Kidney epithelial cell (primary cell): ENCODE results near the gene PLEKHG3. TPM values are rescaled to one million over a fixed set of nuclear protein-coding genes. Genes with fewer than 3 reads are reported as not detected.

ENCODE experiments used
- DNase-seq: peaks from one replicate; pipeline ENCODE4 v3.0.0-alpha.2; 2010; ENCODE audit warnings: low read depth
- H3K27me3 ChIP-seq: 2 replicates; pipeline ENCODE4 v1.6.0; 2011; ENCODE audit warnings: low read length; ENCODE audit not compliant: control insufficient read depth, insufficient read depth
- H3K36me3 ChIP-seq: 2 replicates; pipeline ENCODE4 v1.5.1; 2011; ENCODE audit warnings: low read length; ENCODE audit not compliant: control insufficient read depth, insufficient read depth
- H3K4me3 ChIP-seq: 2 replicates; pipeline ENCODE4 v1.5.1; 2011; ENCODE audit warnings: low read depth, mild to moderate bottlenecking, control low read depth, low read length
- total RNA-seq: library from RNA; depleted of rRNA; stranded (reverse); fragments of >200 nt; gene quantifications from 2 replicates; pipeline ENCODE4 v1.2.3, GENCODE V29; 2015
- TF ChIP-seq, protein P1 (sequence below): IDR thresholded peaks from 2 replicates; pipeline ENCODE4 v1.5.1; 2011; ENCODE audit warnings: mild to moderate bottlenecking, moderate library complexity, low read length, control low read depth, inconsistent platforms; ENCODE audit not compliant: insufficient read depth, poor library complexity, severe bottlenecking

The PLEKHG3 gene
- total RNA-seq, 1 donor from 2014 or later = 136 TPM

DNA sequence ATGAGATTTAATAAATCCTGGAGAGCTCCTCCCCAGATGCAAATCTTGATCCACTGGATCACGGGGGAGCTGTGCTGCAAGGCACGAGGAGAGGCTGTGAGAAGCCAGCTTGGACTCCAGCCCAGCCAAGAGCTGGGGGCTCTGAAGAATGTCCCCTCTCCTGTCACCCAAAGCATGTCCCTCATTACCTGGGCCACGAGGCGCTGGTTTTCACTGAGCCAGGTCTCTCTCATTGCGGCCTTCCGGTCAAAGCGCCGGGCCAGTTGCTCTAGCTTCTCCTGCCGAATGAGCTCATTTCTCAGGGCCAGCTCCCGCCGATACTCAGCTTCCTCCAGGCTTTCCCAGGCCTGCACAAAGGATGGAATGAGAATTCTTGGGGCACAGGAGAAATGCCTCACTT lies 92.1 kb downstream of the PLEKHG3 start:
- H3K36me3 ChIP-seq = no peaks in the 10 kb centered on the region
- TF ChIP-seq, protein P1, sequence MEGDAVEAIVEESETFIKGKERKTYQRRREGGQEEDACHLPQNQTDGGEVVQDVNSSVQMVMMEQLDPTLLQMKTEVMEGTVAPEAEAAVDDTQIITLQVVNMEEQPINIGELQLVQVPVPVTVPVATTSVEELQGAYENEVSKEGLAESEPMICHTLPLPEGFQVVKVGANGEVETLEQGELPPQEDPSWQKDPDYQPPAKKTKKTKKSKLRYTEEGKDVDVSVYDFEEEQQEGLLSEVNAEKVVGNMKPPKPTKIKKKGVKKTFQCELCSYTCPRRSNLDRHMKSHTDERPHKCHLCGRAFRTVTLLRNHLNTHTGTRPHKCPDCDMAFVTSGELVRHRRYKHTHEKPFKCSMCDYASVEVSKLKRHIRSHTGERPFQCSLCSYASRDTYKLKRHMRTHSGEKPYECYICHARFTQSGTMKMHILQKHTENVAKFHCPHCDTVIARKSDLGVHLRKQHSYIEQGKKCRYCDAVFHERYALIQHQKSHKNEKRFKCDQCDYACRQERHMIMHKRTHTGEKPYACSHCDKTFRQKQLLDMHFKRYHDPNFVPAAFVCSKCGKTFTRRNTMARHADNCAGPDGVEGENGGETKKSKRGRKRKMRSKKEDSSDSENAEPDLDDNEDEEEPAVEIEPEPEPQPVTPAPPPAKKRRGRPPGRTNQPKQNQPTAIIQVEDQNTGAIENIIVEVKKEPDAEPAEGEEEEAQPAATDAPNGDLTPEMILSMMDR = no peak
- no peaks in the 10 kb centered on the region for H3K27me3 ChIP-seq
- DNase-seq = no peak
- H3K4me3 ChIP-seq = no peak overlapping the region

DNA sequence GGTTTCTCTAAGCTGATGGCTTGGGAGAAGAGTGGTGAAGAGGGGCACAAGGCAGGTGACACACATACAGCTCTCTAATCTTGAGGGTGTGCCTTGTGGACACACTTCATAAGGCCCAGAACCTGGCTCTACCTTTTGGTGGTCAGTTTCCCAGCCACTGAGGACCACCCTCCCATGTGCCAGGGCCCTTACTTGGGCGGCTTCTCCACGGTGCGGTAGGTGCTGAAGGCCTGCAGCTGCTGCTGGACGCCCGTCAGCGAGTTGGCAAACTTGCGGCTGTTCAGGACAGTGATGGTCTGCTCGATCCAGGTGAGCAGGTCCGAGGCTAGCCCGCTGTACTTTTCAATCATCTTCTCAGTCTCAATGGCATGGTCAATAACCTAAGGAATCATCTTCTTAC lies 95.3 kb downstream of the PLEKHG3 start:
- no peak for DNase-seq
- no peaks in the 10 kb centered on the region for H3K27me3 ChIP-seq
- no peaks in the 10 kb centered on the region for H3K36me3 ChIP-seq
- TF ChIP-seq, protein P1 = no peak
- no peak overlapping the region for H3K4me3 ChIP-seq

Other genes with a start within 250 kb of the PLEKHG3 start
- gene AKAP5, start 238.9 kb upstream of the PLEKHG3 start, total RNA-seq = 1.2 and 1.5 TPM in 2 replicates
- gene ZBTB25, start 200.6 kb upstream of the PLEKHG3 start, total RNA-seq = 7.4 and 10.1 TPM in 2 replicates
- 44.1 and 46.3 TPM in 2 replicates for gene ZBTB1, start 199.7 kb upstream of the PLEKHG3 start, total RNA-seq
- 12.0 and 14.2 TPM in 2 replicates for gene HSPA2, start 163.7 kb upstream of the PLEKHG3 start, total RNA-seq
- 0.75 and 1.2 TPM in 2 replicates for gene PPP1R36, start 154.5 kb upstream of the PLEKHG3 start, total RNA-seq
- 0.21 and 0.54 TPM in 2 replicates for gene SPTB, start 175.5 kb downstream of the PLEKHG3 start, total RNA-seq
- gene CHURC1, start 210.0 kb downstream of the PLEKHG3 start, total RNA-seq = 35.3 and 56.8 TPM in 2 replicates
- gene GPX2, start 238.3 kb downstream of the PLEKHG3 start, total RNA-seq = not detected in 2 replicates